Thymus (tissue), 11 donors: ENCODE measurements around the gene GARRE1. TPM values are rescaled to one million over a fixed set of nuclear protein-coding genes. Genes with fewer than 3 reads are reported as not detected.

Experiments
- DNase-seq, 9 donors: peaks; one replicate each; pipeline ENCODE4 v3.0.0-alpha.2; 2013; ENCODE audit warnings: low spot score in 9 of 9, low read depth in 6 of 9, missing footprints in 1 of 9
- H3K27ac ChIP-seq, 2 donors: one replicate each; pipeline ENCODE4 v1.5.1; 2013; ENCODE audit warnings: control low read depth in 1 of 2, low read depth in 1 of 2, low read length in 1 of 2, mild to moderate bottlenecking in 1 of 2, moderate library complexity in 1 of 2
- H3K27me3 ChIP-seq, 2 donors: one replicate each; pipeline ENCODE4 v1.5.1; 2013; ENCODE audit warnings: low read length in 1 of 2; ENCODE audit not compliant: control insufficient read depth in 2 of 2, insufficient read depth in 1 of 2
- H3K36me3 ChIP-seq, 2 donors: one replicate each; pipeline ENCODE4 v1.5.1; 2013; ENCODE audit warnings: low read length in 1 of 2, mild to moderate bottlenecking in 1 of 2, moderate library complexity in 1 of 2; ENCODE audit not compliant: control insufficient read depth in 2 of 2, insufficient read depth in 2 of 2
- H3K4me1 ChIP-seq, 2 donors: one replicate each; pipeline ENCODE4 v1.5.1; 2013; ENCODE audit warnings: low read length in 2 of 2; ENCODE audit not compliant: control insufficient read depth in 2 of 2, insufficient read depth in 2 of 2
- H3K4me3 ChIP-seq, 2 donors: one replicate each; pipeline ENCODE4 v1.5.1; 2013; ENCODE audit warnings: low read length in 2 of 2, control low read depth in 1 of 2, mild to moderate bottlenecking in 1 of 2
- H3K9me3 ChIP-seq, 2 donors: one replicate each; pipeline ENCODE4 v1.5.1; 2013; ENCODE audit warnings: low read length in 1 of 2, mild to moderate bottlenecking in 1 of 2; ENCODE audit not compliant: control insufficient read depth in 2 of 2, insufficient read depth in 1 of 2
- WGBS: extraction: QIAGEN DNeasy Blood & Tissue Kit; methylation state at CpG from one replicate; pipeline ENCODE4 v1.1.7; 2013; 5-methylcytosine and 5-hydroxymethylcytosine counted together
- polyA plus RNA-seq: library from polyadenylated mRNA; stranded (reverse); fragments of 200-250 nt; gene quantifications from one replicate; pipeline ENCODE4 v1.2.3, GENCODE V29; 2013
- total RNA-seq: library from RNA; stranded (reverse); fragments of 120-200 nt; gene quantifications from one replicate; pipeline ENCODE4 v1.2.4, GENCODE V29; 2013
- donor health status: healthy.

The GARRE1 gene
- total and polyA plus RNA-seq, 2 donors: 7.4 to 12.3 TPM

- WGBS: 89% methylated on average over 4 of the region's 4 CpGs
- Histone ChIP-seq H3K27me3 (no peaks in the 10 kb centered on the region), H3K36me3 (no peaks in the 10 kb centered on the region), H3K4me1 (peaks cover 0 to 3% of the 10 kb centered on the region in 2 donors), H3K4me3 (no peak overlapping the region), H3K9me3 (no peaks in the 10 kb centered on the region), H3K27ac (no peak overlapping the region)
- no peak for DNase-seq
Observed at GRCh38 chr19:34288381-34288780, 34.0 kb downstream of the GARRE1 start.

GRCh38 chr19:34291235-34291634 lies 36.9 kb downstream of the GARRE1 start:
- Histone ChIP-seq H3K27me3 (no peaks in the 10 kb centered on the region), H3K4me3 (no peak overlapping the region), H3K4me1 (peaks cover 0 to 3% of the 10 kb centered on the region in 2 donors), H3K36me3 (no peaks in the 10 kb centered on the region), H3K9me3 (no peaks in the 10 kb centered on the region), H3K27ac (no peak overlapping the region)
- whole genome bisulfite sequencing: 98% methylated on average over 2 of the region's 2 CpGs
- no peak for DNase-seq

- Histone ChIP-seq H3K4me3 (no peak overlapping the region), H3K36me3 (no peaks in the 10 kb centered on the region), H3K9me3 (no peaks in the 10 kb centered on the region), H3K4me1 (no peaks in the 10 kb centered on the region), H3K27ac (no peak overlapping the region), H3K27me3 (no peaks in the 10 kb centered on the region)
- no peak for DNase-seq
Observed at GRCh38 chr19:34295103-34295502, 40.7 kb downstream of the GARRE1 start.

- H3K27me3 ChIP-seq: no peaks in the 10 kb centered on the region
- no peaks in the 10 kb centered on the region for H3K4me1 ChIP-seq
- no peaks in the 10 kb centered on the region for H3K9me3 ChIP-seq
- DNase-seq: no peak
- 97% methylated on average over 10 of the region's 10 CpGs for whole genome bisulfite sequencing
- H3K4me3 ChIP-seq: no peak overlapping the region
- no peak overlapping the region for H3K27ac ChIP-seq
- peaks cover 0 to 7% of the 10 kb centered on the region in 2 donors for H3K36me3 ChIP-seq
Observed at GRCh38 chr19:34298891-34299520, 44.7 kb downstream of the GARRE1 start.

GRCh38 chr19:34299576-34299975 lies 45.2 kb downstream of the GARRE1 start:
- no peaks in the 10 kb centered on the region for H3K27me3 ChIP-seq
- H3K4me3 ChIP-seq: no peak overlapping the region
- peaks cover 0 to 7% of the 10 kb centered on the region in 2 donors for H3K36me3 ChIP-seq
- no peaks in the 10 kb centered on the region for H3K9me3 ChIP-seq
- WGBS: 95% methylated on average over 5 of the region's 5 CpGs
- H3K27ac ChIP-seq: no peak overlapping the region
- H3K4me1 ChIP-seq: no peaks in the 10 kb centered on the region
- no peak for DNase-seq

GRCh38 chr19:34300380-34300779 lies 46.0 kb downstream of the GARRE1 start:
- 99% methylated on average over 13 of the region's 13 CpGs for WGBS
- H3K4me3 ChIP-seq: no peak overlapping the region
- no peaks in the 10 kb centered on the region for H3K4me1 ChIP-seq
- peaks cover 4 to 13% of the 10 kb centered on the region in 2 donors for H3K36me3 ChIP-seq
- H3K27ac ChIP-seq: no peak overlapping the region
- no peaks in the 10 kb centered on the region for H3K9me3 ChIP-seq
- DNase-seq: no peak
- H3K27me3 ChIP-seq: no peaks in the 10 kb centered on the region

- Histone ChIP-seq H3K4me1 (no peaks in the 10 kb centered on the region), H3K9me3 (no peaks in the 10 kb centered on the region), H3K4me3 (no peak overlapping the region), H3K27ac (no peak overlapping the region), H3K36me3 (peaks cover 5 to 14% of the 10 kb centered on the region in 2 donors), H3K27me3 (no peaks in the 10 kb centered on the region)
- WGBS: 97% methylated on average over 3 of the region's 3 CpGs
- DNase-seq: no peak
Observed at GRCh38 chr19:34300962-34301361, 46.6 kb downstream of the GARRE1 start.

Other genes with a start within 250 kb of the GARRE1 start
- gene LSM14A, start 82.0 kb upstream of the GARRE1 start, total RNA-seq: 53.3 TPM
- gene LSM14A, start 82.0 kb upstream of the GARRE1 start, polyA plus RNA-seq: 91.2 TPM
- gene GPI, start 110.6 kb downstream of the GARRE1 start, total RNA-seq: 78.2 TPM
- gene GPI, start 110.6 kb downstream of the GARRE1 start, polyA plus RNA-seq: 90.1 TPM
- gene PDCD2L, start 149.8 kb downstream of the GARRE1 start, total RNA-seq: 14.1 TPM
- gene PDCD2L, start 149.8 kb downstream of the GARRE1 start, polyA plus RNA-seq: 10.5 TPM
- 220 TPM for gene UBA2, start 173.8 kb downstream of the GARRE1 start, total RNA-seq
- 113 TPM for gene UBA2, start 173.8 kb downstream of the GARRE1 start, polyA plus RNA-seq
- gene WTIP, start 227.2 kb downstream of the GARRE1 start, total RNA-seq: 2.5 TPM
- 3.6 TPM for gene WTIP, start 227.2 kb downstream of the GARRE1 start, polyA plus RNA-seq